Endothelial cell of umbilical vein (primary cell): ENCODE measurements around the gene GMPR2. TPM values are rescaled to one million over a fixed set of nuclear protein-coding genes. Genes with fewer than 3 reads are reported as not detected.
A peak's percentile ranks its signal among the peaks of the same experiment; 100 is the strongest.

ENCODE experiments used
- BruUV-seq: library from RNA; stranded (reverse); fragments of 400-500 nt; replicated peaks from 2 replicates; lab custom pipeline; 2021; lab: Mats Ljungman, UMichigan
- CTCF ChIA-PET: fragments of 300-600, 350-600 bp; sonication (Branson Sonifier 250); formaldehyde crosslinking; loops from one replicate; lab custom pipeline; 2021; ENCODE audit warnings: antibody characterized with exemption, inconsistent platforms; lab: Charles Lee
- POLR2A ChIA-PET: fragments of 300-600, 350-600 bp; sonication (Branson Sonifier 250); formaldehyde crosslinking; loops from one replicate; lab custom pipeline; 2021; ENCODE audit warnings: antibody characterized with exemption, inconsistent platforms; lab: Charles Lee
- DNase-seq: peaks from one replicate; pipeline ENCODE4 v3.0.0-alpha.2; 2011; ENCODE audit warnings: low read depth, low spot score
- FAIRE-seq: peaks from 2 replicates; lab custom pipeline; 2011; peaks lifted over from hg19 to GRCh38; lab: Jason Lieb, UNC
- H2AFZ ChIP-seq: 2 replicates; pipeline ENCODE4 v1.6.0; 2012; ENCODE audit warnings: low read depth, low read length, control low read depth, inconsistent platforms
- H3K27ac ChIP-seq: 2 replicates; pipeline ENCODE4 v1.5.1; 2011; ENCODE audit warnings: low read depth, mild to moderate bottlenecking, control low read depth, low read length, moderate library complexity; ENCODE audit not compliant: insufficient read depth
- H3K27me3 ChIP-seq, 2 experiments: 2 replicates each; pipeline versions ENCODE4 v1.6.0 to v1.6.1; 2011; ENCODE audit warnings: low read length in 2 of 2, mixed read lengths in 1 of 2; ENCODE audit not compliant: control insufficient read depth in 2 of 2, insufficient read depth in 2 of 2
- H3K36me3 ChIP-seq, 2 experiments: 2 replicates in 1 of 2; 3 replicates in 1 of 2; pipeline ENCODE4 v1.5.1; 2011; ENCODE audit warnings: low read length in 2 of 2, mild to moderate bottlenecking in 1 of 2, moderate library complexity in 1 of 2; ENCODE audit not compliant: control insufficient read depth in 2 of 2, insufficient read depth in 2 of 2; ENCODE audit errors: extremely low read depth in 1 of 2
- H3K4me1 ChIP-seq: 3 replicates; pipeline ENCODE4 v1.5.1; 2011; ENCODE audit warnings: mild to moderate bottlenecking, low read length; ENCODE audit not compliant: control insufficient read depth, insufficient read depth; ENCODE audit errors: extremely low read depth
- H3K4me2 ChIP-seq: 2 replicates; pipeline ENCODE4 v1.6.1; 2011; ENCODE audit warnings: low read length, control low read depth, mixed read lengths; ENCODE audit not compliant: insufficient read depth
- H3K4me3 ChIP-seq, 3 experiments: fragments of 200-600 bp in 1 of 3; sonication (generic), shearing (Covaris generic) in 1 of 3; replicated peaks in 1 of 3; 2 replicates each; pipeline ENCODE4 v1.5.1; 2011 to 2016; ENCODE audit warnings: control low read depth in 3 of 3, low read length in 3 of 3, mild to moderate bottlenecking in 2 of 3, inconsistent platforms in 1 of 3, low read depth in 1 of 3, moderate library complexity in 1 of 3; ENCODE audit not compliant: insufficient read depth in 1 of 3
- H3K79me2 ChIP-seq: 2 replicates; pipeline ENCODE4 v1.6.0; 2012; ENCODE audit warnings: low read length, inconsistent platforms; ENCODE audit not compliant: control insufficient read depth, insufficient read depth
- H3K9ac ChIP-seq: replicated peaks from 2 replicates; pipeline ENCODE3; 2011; ENCODE audit warnings: low read length, control low read depth; ENCODE audit not compliant: insufficient read depth; ENCODE audit errors: extremely low read depth
- H3K9me1 ChIP-seq: replicated peaks from 3 replicates; pipeline ENCODE4 v1.6.0; 2011; ENCODE audit warnings: mild to moderate bottlenecking, low read length; ENCODE audit not compliant: control insufficient read depth, insufficient read depth; ENCODE audit errors: extremely low read depth
- H3K9me3 ChIP-seq: replicated peaks from 2 replicates; pipeline ENCODE4 v1.5.1; 2012; ENCODE audit warnings: low read length, inconsistent platforms; ENCODE audit not compliant: control insufficient read depth, insufficient read depth
- H4K20me1 ChIP-seq: replicated peaks from 2 replicates; pipeline ENCODE3; 2011; ENCODE audit warnings: mild to moderate bottlenecking, low read length; ENCODE audit not compliant: control insufficient read depth, insufficient read depth; ENCODE audit errors: extremely low read depth
- GATA2 ChIP-seq: IDR thresholded peaks from 2 replicates; pipeline ENCODE4 v1.7.0; 2011; ENCODE audit warnings: low read depth, mild to moderate bottlenecking, moderate library complexity, mixed read lengths, low read length; ENCODE audit not compliant: insufficient read length, insufficient read depth
- POLR2AphosphoS5 ChIP-seq: IDR thresholded peaks from 2 replicates; pipeline ENCODE4 v1.6.1; 2012; ENCODE audit warnings: low read depth, mild to moderate bottlenecking, control low read depth, low read length, moderate library complexity; ENCODE audit not compliant: insufficient read depth
- dilution Hi-C: fragments of 300-500 bp; cut with MboI; formaldehyde crosslinking; loops from one replicate; pipeline ENCODE4 v1.15.0; 2019; ENCODE audit warnings: low sequenced_read_pairs; ENCODE audit not compliant: extremely low pct_ligation_motif_present
- intact Hi-C: fragments of 100-400 bp; cut with micrococcal nuclease; formaldehyde crosslinking; loops from one replicate; pipeline ENCODE4 v1.10.0; 2022
- polyA plus RNA-seq, 4 experiments: library from polyadenylated mRNA; depleted of rRNA in 3 of 4; stranded (reverse) in 3 of 4; unstranded in 1 of 4; fragments of >200 nt; gene quantifications; 2 replicates each; pipeline versions ENCODE4 v1.2.1 to v1.2.3, GENCODE V29; 2011 to 2012; ENCODE audit warnings: missing spikeins in 1 of 4
- total RNA-seq: library from RNA; stranded (reverse); gene quantifications from 2 replicates; pipeline ENCODE4 v1.2.3, GENCODE V29; 2021
- TF ChIP-seq, protein P1 (sequence below), 2 donors: IDR thresholded peaks; 1 replicate in 1 of 2; 2 replicates in 1 of 2; pipeline ENCODE4 v1.5.1; 2011; ENCODE audit warnings: low read length in 2 of 2, mild to moderate bottlenecking in 2 of 2, moderate library complexity in 2 of 2, control low read depth in 1 of 2, inconsistent platforms in 1 of 2, low read depth in 1 of 2; ENCODE audit not compliant: insufficient read depth in 1 of 2; ENCODE audit errors: extremely low read depth in 1 of 2

The GMPR2 gene
- total and polyA plus RNA-seq, 2 donors (not counting 3 experiments of a cell fraction or from before 2014, with no cell fraction given) = 58.1 to 61.8 TPM

DNA sequence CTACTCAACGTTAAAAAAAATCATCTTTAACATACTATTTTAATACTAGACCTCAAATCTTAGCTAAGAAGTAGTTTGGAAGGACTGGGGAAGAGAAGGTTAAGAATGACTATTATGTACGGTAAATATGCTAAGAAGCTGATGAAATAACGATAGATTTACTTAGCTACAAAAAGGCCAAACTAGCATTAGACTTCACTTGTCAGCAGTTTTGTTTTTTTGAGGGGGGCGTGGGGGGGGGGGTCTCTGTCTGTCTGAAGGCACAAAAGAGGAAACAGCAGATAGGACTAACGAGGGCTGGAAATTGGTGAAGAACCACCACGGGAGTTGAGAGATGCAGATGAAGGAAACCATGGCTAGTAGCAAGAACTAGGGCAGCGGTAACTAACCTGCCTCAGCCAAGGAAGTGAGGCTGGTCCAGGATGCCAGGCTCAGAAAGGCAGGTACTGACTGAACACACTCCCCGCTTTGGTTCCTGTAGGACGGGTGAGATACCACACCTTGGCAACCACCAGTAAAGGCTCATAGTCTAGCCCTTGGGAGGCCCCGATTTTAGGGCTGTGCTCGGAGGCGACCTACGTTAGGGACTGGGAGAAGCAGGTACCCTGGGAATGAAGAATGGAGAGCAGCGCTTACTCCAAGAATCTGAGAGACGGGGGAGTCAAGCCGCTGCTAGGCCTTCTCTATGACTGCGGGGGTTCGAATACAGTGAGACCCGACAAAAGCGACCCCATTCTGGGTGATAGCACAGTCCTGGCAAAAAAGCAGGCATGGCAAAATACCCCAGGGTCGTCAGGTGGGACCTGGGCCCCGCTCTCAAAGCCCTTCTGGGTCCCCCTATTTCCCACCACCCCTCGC is 1.2 kb upstream of the GMPR2 start:
- dilution Hi-C loops (no loop called here), intact Hi-C loops (loop anchor here (1.0 to 2.0 kb wide), 5 partner anchors 7 to 116 kb away; partner anchors contain the start of genes CHMP4A, TINF2 and TM9SF1)
- peaks cover 62% of the 10 kb centered on the region for H3K79me2 ChIP-seq
- peaks cover 38% of the 10 kb centered on the region for H3K4me1 ChIP-seq
- H3K36me3 ChIP-seq = peaks cover 4 to 10% of the 10 kb centered on the region in 2 experiments
- H3K27ac ChIP-seq = peak overlapping the region; percentile 88
- POLR2A ChIA-PET = interaction anchor here (0.6 kb wide), 1 partner anchor 17 kb away, joined by 5 read pairs; no protein-coding TSS in a partner anchor
- H2AFZ ChIP-seq = peak overlapping the region; percentile 73
- no peaks in the 10 kb centered on the region for H3K9me1 ChIP-seq
- no peaks in the 10 kb centered on the region for H3K27me3 ChIP-seq
- DNase-seq (no peak), FAIRE-seq (no peak)
- CTCF ChIA-PET = interaction anchor here (1.2 kb wide), 1 partner anchor 10 kb away, joined by 3 read pairs; no protein-coding TSS in a partner anchor
- peak overlapping the region; percentile 67 for H3K4me2 ChIP-seq
- TF ChIP-seq, protein P1, sequence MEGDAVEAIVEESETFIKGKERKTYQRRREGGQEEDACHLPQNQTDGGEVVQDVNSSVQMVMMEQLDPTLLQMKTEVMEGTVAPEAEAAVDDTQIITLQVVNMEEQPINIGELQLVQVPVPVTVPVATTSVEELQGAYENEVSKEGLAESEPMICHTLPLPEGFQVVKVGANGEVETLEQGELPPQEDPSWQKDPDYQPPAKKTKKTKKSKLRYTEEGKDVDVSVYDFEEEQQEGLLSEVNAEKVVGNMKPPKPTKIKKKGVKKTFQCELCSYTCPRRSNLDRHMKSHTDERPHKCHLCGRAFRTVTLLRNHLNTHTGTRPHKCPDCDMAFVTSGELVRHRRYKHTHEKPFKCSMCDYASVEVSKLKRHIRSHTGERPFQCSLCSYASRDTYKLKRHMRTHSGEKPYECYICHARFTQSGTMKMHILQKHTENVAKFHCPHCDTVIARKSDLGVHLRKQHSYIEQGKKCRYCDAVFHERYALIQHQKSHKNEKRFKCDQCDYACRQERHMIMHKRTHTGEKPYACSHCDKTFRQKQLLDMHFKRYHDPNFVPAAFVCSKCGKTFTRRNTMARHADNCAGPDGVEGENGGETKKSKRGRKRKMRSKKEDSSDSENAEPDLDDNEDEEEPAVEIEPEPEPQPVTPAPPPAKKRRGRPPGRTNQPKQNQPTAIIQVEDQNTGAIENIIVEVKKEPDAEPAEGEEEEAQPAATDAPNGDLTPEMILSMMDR (IDR thresholded peaks at IDR 0.05; ENCODE audit: extremely low read depth in 1 of 2, insufficient read depth in 1 of 2, low read depth in 1 of 2, low read length in 2 of 2) = no peak
- TF ChIP-seq POLR2AphosphoS5 (no peak), GATA2 (no peak)
- H3K9me3 ChIP-seq = no peaks in the 10 kb centered on the region
- H3K4me3 ChIP-seq = peak overlapping the region; percentile 63 to 87 (median 67)
- TSS peak; percentile 65 for BruUV-seq
- H3K9ac ChIP-seq = peak overlapping the region; percentile 95
- H4K20me1 ChIP-seq = no peaks in the 10 kb centered on the region
